HG03196 (cell line): ENCODE results near the gene PIK3R3.
"Not testable (repeated sequence)": the region's sequence is repeated elsewhere in the genome, so short reads cannot be mapped to it uniquely, and the experiment has no call there.

Experiments used
- ATAC-seq: cut with Tn5 transposase; IDR thresholded peaks from one replicate; pipeline ENCODE4 v1.9.1; 2021; ENCODE audit not compliant: unreplicated experiment

PIK3R3 gene

DNA sequence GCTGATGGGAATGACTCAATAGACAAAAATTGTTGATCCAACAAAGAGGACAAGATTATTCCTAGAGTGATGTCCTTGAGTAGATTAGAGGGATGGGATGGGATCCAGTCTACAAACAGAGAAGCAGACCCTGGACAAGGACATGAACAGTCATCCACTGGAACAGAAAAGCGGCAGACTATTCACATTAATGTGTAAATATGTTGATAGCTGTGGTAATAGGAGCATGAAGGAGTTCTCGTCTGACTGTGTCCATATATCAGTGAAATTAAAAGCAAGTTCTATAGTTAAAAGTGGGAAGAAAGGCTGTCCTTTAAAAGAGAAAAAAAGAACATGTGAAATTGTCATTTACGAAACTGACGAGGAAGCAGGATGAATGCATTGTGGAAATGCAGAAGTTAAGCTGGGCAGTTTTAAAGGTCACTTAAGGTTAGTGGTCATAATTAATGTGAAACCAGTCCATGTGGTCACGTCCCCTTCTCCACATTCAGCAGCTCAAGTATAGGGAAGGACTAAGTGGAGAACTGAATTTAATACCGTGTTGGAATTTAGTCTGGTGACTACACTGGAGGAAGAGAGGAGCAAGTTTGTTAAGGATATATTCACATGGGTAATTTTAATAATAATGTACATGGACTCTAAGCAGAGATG, 62.1 kb downstream of the PIK3R3 start:
- no peak for ATAC-seq

DNA sequence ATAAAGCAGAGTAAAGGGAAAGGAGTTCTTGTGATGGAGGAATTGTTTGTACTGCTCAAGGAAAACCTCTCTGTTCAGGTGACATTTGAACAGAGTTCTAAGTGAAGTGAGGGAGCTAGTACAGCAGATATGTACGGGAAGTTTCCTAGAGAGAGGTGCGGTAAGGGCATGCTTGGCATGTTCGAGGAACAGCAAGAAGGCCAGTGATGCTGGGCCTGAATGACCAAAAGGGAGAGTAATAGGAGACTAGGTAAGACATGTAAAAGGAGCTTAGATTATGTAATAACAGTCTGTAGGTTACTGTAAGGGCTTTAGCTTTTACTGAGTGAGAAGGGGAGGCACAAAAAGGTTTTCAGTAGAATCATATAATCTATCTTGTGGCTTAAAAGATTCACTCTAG, 63.9 kb downstream of the PIK3R3 start:
- no peak for ATAC-seq

DNA sequence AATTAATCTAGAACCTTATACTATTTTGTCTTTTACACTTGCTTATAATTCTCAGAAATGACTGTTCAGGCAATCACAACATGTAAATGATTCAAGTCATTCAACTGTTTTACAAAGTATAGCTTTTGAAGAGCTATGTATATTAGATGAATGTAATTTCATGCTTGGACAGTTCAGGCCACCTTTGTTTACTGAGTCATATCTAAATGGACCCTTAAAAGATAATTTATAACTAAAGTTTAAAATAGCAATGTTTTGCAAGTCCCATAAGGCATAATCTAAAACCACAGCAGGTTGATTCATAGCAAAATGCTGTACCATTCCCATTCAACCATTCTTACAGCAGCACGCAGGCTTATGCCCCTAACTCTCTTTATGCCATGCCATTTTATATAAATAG, 64.8 kb downstream of the PIK3R3 start:
- ATAC-seq = peak; percentile 46

DNA sequence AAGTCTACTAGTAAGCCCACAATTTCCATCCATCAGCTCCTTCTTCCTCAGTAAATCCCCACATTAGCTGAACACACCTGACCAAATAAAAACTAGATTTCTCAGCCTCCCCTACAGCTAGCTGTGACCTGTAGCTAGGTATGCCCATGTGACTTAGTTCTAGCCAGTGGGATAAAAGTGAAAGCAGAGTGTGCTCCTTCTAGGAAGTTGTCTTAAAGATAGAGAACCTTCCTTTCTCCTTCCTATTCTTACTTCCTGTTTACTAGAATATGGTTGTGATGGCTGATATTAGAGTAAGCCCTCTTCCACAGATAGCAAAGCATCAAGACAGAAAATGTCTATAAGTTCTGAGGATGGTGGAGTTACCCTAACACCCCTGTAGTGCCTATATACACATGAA, 67.0 kb downstream of the PIK3R3 start:
- ATAC-seq = no peak

DNA sequence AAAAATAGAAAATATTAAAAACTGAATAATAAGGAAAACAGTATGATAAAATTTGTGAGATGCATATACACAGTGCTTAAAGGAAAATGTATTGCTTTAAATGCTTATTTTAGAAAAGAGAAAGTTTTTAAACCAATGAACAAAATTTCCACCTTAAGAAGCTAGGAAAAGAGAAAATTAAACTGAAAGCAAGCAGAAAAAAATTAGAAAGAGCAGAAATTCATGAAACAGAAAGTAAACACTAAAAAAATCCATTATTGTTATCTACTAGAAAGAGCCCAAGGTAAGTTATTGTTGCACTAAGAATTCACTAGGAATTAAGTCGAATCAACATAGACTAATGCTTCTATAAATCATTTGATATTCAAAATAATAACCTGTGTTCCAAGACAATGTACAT, 67.7 kb downstream of the PIK3R3 start:
- ATAC-seq = no peak

GRCh38 chr1:46062651-46063319, 69.6 kb downstream of the PIK3R3 start:
- ATAC-seq = peak; percentile 33

GRCh38 chr1:46061146-46061545, 71.3 kb downstream of the PIK3R3 start:
- ATAC-seq = no peak

GRCh38 chr1:46058936-46059335, 73.5 kb downstream of the PIK3R3 start:
- no peak for ATAC-seq

- ATAC-seq = no peak
Measured at GRCh38 chr1:46057781-46058180, 74.6 kb downstream of the PIK3R3 start.

DNA sequence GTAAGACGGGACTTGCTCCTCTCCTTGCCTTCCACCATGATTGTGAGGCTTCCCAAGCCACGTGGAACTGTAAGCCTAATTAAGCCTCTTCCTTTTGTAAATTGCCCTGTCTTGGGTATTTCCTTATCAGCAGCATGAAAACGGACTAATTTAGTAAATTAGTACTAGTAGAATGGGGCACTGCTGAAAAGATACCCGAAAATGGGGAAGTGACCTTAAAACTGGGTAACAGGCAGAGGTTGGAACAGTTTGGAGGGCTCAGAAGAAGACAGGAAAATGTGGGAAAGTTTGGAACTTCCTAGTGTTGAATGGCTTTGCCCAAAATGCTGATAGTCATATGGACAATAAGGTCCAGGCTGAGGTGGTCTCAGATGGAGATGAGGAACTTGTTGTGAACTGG, 75.2 kb downstream of the PIK3R3 start:
- ATAC-seq = not testable (repeated sequence)

DNA sequence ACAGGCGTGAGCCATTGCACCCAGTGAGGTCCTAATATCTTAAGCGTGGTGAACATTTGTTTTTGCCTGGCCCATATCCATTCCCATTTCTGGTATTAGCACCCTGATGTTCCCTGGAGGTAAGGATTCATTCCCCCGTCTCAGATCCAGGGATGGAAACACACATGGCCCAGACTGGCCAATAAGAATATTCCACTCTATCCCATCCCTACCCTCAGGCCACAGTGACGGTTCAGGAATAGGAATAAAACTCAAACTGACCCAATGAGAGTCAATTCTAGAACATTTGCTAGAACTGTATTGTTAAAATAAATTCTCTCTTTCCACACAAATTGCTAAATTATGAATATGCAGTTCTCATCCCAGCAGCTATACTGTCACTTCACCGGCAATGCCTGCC, 76.1 kb downstream of the PIK3R3 start:
- no peak for ATAC-seq

DNA sequence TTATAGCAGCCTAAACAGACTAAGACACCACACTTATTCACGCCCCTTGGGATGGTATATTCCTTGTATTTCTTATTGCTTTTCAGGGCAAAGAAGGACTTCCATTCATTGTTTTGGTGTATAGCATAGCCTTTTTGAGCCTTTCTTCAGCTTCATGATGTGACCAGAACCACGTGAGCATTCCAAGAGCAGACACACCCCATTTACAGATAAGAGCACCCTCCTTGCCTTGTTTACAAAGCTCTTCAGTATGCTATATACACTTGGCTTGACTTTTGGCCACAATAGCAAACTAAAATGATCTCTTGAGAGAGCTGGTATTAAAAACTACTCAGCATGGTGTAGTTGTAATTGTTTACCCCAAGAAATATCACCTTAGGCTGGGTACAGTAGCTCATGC, 78.7 kb downstream of the PIK3R3 start:
- no peak for ATAC-seq

GRCh38 chr1:46044116-46044515, 88.3 kb downstream of the PIK3R3 start:
- ATAC-seq = no peak

DNA sequence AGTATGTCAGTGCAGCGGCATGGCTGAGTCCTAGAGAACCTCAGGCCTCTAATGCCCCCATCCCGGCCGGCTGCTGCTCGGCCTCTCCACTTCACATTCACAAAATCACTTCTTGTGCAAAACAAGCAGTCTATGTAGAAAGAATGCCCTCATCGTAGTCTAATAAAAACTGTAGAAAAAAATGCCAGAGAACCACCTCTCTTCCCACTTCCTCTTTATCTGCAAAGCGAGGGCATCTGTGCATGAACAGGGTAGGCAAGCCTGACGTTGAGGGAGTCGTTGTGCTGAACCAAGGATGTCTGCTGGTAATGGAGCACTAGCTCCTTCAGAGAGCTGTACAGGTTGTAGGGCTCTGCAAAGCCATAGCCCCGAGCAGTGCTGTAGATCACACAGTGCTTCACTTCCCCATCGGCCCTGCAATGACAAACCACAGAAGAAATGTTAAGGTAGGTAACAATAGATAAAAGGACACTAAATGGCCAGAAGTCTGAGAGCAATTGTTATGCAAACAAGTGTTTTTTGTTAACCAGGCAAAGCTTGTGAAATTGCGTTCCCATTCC, 88.9 kb downstream of the PIK3R3 start:
- peak; percentile 81 for ATAC-seq

DNA sequence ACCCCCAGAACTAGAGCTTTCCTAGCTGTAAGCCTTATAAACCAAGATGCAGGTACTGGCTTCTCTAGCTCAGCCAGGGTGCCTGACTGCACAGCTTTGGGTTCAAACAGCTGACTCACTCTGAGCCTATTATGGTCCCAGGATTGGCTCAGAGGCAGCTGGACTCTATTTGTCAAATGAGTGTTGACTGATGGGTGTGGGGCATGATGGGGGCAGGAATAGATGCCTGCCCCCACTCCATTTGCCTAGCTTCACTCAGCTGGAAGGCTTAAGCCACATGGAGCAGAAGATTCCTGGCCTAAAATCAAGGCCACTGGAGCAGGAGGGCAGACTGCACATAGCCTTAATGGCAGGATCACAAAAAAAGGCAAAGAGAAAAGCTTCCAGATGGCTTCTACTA, 90.5 kb downstream of the PIK3R3 start:
- ATAC-seq = no peak

GRCh38 chr1:46041551-46041950, 90.9 kb downstream of the PIK3R3 start:
- ATAC-seq = no peak

- ATAC-seq = no peak
Measured at GRCh38 chr1:46039571-46040052, 92.8 kb downstream of the PIK3R3 start.

- ATAC-seq = no peak
Measured at GRCh38 chr1:46036894-46037839, 95.3 kb downstream of the PIK3R3 start.

DNA sequence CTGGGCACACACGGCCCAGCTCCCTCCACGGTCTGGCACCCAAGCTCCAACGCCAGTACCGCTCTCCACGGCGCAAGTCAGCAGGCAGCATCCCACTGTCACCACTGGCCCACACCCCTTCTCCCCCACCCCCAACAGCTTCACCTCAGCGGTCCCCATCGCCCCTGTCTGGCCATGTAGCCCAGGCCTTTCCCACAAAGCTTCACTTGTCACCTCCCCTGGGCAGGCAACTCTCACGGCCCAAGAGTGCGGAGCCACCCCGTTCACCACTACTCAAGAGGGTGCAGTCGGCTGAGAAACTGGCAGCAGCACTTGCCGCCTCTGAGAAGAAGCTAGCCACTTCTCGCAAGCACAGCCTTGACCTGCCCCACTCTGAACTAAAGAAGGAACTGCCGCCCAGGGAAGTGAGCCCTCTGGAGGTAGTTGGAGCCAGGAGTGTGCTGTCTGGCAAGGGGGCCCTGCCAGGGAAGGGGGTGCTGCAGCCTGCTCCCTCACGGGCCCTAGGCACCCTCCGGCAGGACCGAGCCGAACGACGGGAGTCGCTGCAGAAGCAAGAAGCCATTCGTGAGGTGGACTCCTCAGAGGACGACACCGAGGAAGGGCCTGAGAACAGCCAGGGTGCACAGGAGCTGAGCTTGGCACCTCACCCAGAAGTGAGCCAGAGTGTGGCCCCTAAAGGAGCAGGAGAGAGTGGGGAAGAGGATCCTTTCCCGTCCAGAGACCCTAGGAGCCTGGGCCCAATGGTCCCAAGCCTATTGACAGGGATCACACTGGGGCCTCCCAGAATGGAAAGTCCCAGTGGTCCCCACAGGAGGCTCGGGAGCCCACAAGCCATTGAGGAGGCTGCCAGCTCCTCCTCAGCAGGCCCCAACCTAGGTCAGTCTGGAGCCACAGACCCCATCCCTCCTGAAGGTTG, 97.6 kb downstream of the PIK3R3 start:
- ATAC-seq = no peak
